Liver (tissue), 3 donors: ENCODE data around the gene COL10A1.

Experiments used
- ATF3 ChIP-seq: IDR thresholded peaks from 2 replicates; pipeline ENCODE4 v1.6.1; 2016; ENCODE audit warnings: antibody characterized with exemption
- GABPA ChIP-seq, 2 donors: IDR thresholded peaks in 1 of 2; conservative IDR thresholded peaks in 1 of 2; 2 replicates each; pipeline ENCODE4 v1.6.1; 2016; ENCODE audit warnings: antibody characterized with exemption in 2 of 2, mild to moderate bottlenecking in 1 of 2, moderate library complexity in 1 of 2
- HNF4G ChIP-seq: IDR thresholded peaks from 2 replicates; pipeline ENCODE4 v1.6.1; 2016; ENCODE audit warnings: antibody characterized with exemption
- JUND ChIP-seq, 2 donors: IDR thresholded peaks; 2 replicates each; pipeline ENCODE4 v1.6.1; 2016; ENCODE audit warnings: antibody characterized with exemption in 2 of 2
- RAD21 ChIP-seq, 2 donors: IDR thresholded peaks; 2 replicates each; pipeline ENCODE4 v1.6.1; 2016; ENCODE audit warnings: antibody characterized with exemption in 2 of 2, mild to moderate bottlenecking in 2 of 2
- YY1 ChIP-seq: IDR thresholded peaks from 2 replicates; pipeline ENCODE4 v1.6.1; 2016; ENCODE audit warnings: antibody characterized with exemption, mild to moderate bottlenecking
- TF ChIP-seq, protein P1 (sequence below): IDR thresholded peaks from 2 replicates; pipeline ENCODE4 v1.6.1; 2016; ENCODE audit warnings: antibody characterized with exemption, mild to moderate bottlenecking
- TF ChIP-seq, protein P2 (sequence below): fragments of 150-350 bp; IDR thresholded peaks from 2 replicates; pipeline ENCODE4 v1.5.1; 2017; ENCODE audit warnings: improper control_type of control experiment, low read depth, low read length; ENCODE audit not compliant: missing input control
- TF ChIP-seq, protein P3 (sequence below): IDR thresholded peaks from 2 replicates; pipeline ENCODE4 v1.6.1; 2016; ENCODE audit warnings: antibody characterized with exemption
- TF ChIP-seq, protein P4 (sequence below): IDR thresholded peaks from 2 replicates; pipeline ENCODE4 v1.6.1; 2016; ENCODE audit warnings: antibody characterized with exemption
- donor health status: healthy.
- donor health status: healthy.

DNA sequence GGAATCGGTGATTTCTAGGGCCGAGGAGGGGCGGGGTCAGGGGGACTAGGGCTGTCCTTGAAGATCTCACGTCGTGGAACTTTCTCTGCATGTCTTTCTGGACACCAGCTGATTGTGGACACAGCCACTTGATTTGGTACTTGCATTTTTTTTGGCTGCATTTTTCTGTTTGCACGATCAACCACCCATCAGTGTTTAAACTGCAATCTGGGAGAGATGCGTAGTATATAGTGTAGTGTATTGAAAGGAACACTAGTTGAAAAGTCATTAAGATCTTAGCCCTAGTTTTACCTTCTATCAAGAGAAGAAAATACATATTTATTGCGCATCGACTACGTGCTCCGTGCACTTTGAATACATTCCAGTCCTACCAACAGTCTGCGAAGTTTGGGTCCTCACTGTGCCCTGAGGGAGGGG lies 24.6 kb downstream of the COL10A1 start:
- TF ChIP-seq, protein P1, sequence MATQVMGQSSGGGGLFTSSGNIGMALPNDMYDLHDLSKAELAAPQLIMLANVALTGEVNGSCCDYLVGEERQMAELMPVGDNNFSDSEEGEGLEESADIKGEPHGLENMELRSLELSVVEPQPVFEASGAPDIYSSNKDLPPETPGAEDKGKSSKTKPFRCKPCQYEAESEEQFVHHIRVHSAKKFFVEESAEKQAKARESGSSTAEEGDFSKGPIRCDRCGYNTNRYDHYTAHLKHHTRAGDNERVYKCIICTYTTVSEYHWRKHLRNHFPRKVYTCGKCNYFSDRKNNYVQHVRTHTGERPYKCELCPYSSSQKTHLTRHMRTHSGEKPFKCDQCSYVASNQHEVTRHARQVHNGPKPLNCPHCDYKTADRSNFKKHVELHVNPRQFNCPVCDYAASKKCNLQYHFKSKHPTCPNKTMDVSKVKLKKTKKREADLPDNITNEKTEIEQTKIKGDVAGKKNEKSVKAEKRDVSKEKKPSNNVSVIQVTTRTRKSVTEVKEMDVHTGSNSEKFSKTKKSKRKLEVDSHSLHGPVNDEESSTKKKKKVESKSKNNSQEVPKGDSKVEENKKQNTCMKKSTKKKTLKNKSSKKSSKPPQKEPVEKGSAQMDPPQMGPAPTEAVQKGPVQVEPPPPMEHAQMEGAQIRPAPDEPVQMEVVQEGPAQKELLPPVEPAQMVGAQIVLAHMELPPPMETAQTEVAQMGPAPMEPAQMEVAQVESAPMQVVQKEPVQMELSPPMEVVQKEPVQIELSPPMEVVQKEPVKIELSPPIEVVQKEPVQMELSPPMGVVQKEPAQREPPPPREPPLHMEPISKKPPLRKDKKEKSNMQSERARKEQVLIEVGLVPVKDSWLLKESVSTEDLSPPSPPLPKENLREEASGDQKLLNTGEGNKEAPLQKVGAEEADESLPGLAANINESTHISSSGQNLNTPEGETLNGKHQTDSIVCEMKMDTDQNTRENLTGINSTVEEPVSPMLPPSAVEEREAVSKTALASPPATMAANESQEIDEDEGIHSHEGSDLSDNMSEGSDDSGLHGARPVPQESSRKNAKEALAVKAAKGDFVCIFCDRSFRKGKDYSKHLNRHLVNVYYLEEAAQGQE, result no peak
- TF ChIP-seq, protein P2, sequence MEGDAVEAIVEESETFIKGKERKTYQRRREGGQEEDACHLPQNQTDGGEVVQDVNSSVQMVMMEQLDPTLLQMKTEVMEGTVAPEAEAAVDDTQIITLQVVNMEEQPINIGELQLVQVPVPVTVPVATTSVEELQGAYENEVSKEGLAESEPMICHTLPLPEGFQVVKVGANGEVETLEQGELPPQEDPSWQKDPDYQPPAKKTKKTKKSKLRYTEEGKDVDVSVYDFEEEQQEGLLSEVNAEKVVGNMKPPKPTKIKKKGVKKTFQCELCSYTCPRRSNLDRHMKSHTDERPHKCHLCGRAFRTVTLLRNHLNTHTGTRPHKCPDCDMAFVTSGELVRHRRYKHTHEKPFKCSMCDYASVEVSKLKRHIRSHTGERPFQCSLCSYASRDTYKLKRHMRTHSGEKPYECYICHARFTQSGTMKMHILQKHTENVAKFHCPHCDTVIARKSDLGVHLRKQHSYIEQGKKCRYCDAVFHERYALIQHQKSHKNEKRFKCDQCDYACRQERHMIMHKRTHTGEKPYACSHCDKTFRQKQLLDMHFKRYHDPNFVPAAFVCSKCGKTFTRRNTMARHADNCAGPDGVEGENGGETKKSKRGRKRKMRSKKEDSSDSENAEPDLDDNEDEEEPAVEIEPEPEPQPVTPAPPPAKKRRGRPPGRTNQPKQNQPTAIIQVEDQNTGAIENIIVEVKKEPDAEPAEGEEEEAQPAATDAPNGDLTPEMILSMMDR, result no peak
- no peak for TF ChIP-seq JUND (IDR thresholded peaks at IDR 0.05)
- no peak for TF ChIP-seq HNF4G
- no peak for TF ChIP-seq ATF3
- TF ChIP-seq, protein P3, sequence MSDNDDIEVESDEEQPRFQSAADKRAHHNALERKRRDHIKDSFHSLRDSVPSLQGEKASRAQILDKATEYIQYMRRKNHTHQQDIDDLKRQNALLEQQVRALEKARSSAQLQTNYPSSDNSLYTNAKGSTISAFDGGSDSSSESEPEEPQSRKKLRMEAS, result no peak
- TF ChIP-seq, protein P4, sequence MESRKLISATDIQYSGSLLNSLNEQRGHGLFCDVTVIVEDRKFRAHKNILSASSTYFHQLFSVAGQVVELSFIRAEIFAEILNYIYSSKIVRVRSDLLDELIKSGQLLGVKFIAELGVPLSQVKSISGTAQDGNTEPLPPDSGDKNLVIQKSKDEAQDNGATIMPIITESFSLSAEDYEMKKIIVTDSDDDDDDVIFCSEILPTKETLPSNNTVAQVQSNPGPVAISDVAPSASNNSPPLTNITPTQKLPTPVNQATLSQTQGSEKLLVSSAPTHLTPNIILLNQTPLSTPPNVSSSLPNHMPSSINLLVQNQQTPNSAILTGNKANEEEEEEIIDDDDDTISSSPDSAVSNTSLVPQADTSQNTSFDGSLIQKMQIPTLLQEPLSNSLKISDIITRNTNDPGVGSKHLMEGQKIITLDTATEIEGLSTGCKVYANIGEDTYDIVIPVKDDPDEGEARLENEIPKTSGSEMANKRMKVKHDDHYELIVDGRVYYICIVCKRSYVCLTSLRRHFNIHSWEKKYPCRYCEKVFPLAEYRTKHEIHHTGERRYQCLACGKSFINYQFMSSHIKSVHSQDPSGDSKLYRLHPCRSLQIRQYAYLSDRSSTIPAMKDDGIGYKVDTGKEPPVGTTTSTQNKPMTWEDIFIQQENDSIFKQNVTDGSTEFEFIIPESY, result no peak
- peak; percentile 56 for TF ChIP-seq YY1
- no peak for TF ChIP-seq RAD21 (IDR thresholded peaks at IDR 0.05)
- TF ChIP-seq GABPA (IDR thresholded peaks at IDR 0.05 in 1 of 2, conservative IDR thresholded peaks at IDR 0.05 in 1 of 2), result no peak
